Head of caudate nucleus (tissue), 42 donors: ENCODE data around the gene SLC25A28.

Experiments used
- DNase-seq, 42 donors: peaks; one replicate each; pipeline versions ENCODE4 v3.0.0 to v3.0.0-alpha.2; 2020 to 2021; ENCODE audit warnings: mixed read lengths in 7 of 42
- intact Hi-C: fragments of 100-400 bp; cut with DNase I; formaldehyde crosslinking; loops from one replicate; pipeline ENCODE4 v1.15.0; 2022

The SLC25A28 gene

GRCh38 chr10:99619851-99620710 lies at the start of gene SLC25A28:
Gene SLC25A28 (minus strand): TSS chr10:99620439. CDS start chr10:99620335, 104 bp downstream.
- DNase-seq, result peak in 41 of 42 donors; percentile 10 to 99 (median 96)
- intact Hi-C loops, result loop anchor here (2.0 to 5.0 kb wide), 2 partner anchors 112 to 189 kb away; partner anchors contain the start of genes COX15, CUTC and GOT1

- DNase-seq, result no peak
- intact Hi-C loops, result no loop called here
These were observed 47.0 kb upstream of the SLC25A28 start for GRCh38 chr10:99667108-99667751.

- intact Hi-C loops, result no loop called here
- DNase-seq, result no peak
These were observed 45.1 kb upstream of the SLC25A28 start for GRCh38 chr10:99665304-99665703.

GRCh38 chr10:99661377-99661763 lies 41.1 kb upstream of the SLC25A28 start:
- intact Hi-C loops, result no loop called here
- DNase-seq, result no peak

GRCh38 chr10:99660662-99661376 lies 40.6 kb upstream of the SLC25A28 start:
- intact Hi-C loops, result no loop called here
- DNase-seq, result no peak

- DNase-seq, result peak in 5 of 42 donors; percentile 3 to 16 (median 10)
These were observed 39.7 kb upstream of the SLC25A28 start for GRCh38 chr10:99659868-99660366.

GRCh38 chr10:99659031-99659867 lies 39.0 kb upstream of the SLC25A28 start, which contains the start of gene ENTPD7:
Gene ENTPD7 (plus strand): TSS chr10:99659509. CDS start chr10:99659957, 448 bp downstream.
- intact Hi-C loops, result no loop called here
- DNase-seq, result peak; percentile 78 to 98 (median 93)

More at GRCh38 chr10:99659868-99660366, 39.7 kb upstream of the SLC25A28 start:
- intact Hi-C loops, result no loop called here

- peak in 33 of 42 donors; percentile 0 to 50 (median 16) for DNase-seq
- intact Hi-C loops, result no loop called here
These were observed 38.4 kb upstream of the SLC25A28 start for GRCh38 chr10:99658622-99659030.

- intact Hi-C loops, result no loop called here
- no peak for DNase-seq
These were observed 36.2 kb upstream of the SLC25A28 start for GRCh38 chr10:99656199-99657064.

GRCh38 chr10:99654390-99655175 lies 34.3 kb upstream of the SLC25A28 start:
- no peak for DNase-seq
- intact Hi-C loops, result no loop called here

- DNase-seq, result no peak
- intact Hi-C loops, result no loop called here
These were observed 32.7 kb upstream of the SLC25A28 start for GRCh38 chr10:99652800-99653390.

- DNase-seq, result no peak
- intact Hi-C loops, result no loop called here
These were observed 28.5 kb upstream of the SLC25A28 start for GRCh38 chr10:99648717-99649116.

GRCh38 chr10:99647601-99648151 lies 27.4 kb upstream of the SLC25A28 start:
- no peak for DNase-seq
- intact Hi-C loops, result no loop called here

- intact Hi-C loops, result no loop called here
- DNase-seq, result no peak
These were observed 13.6 kb upstream of the SLC25A28 start for GRCh38 chr10:99633832-99634231.

GRCh38 chr10:99631496-99631895 lies 11.3 kb upstream of the SLC25A28 start:
- intact Hi-C loops, result no loop called here
- no peak for DNase-seq

GRCh38 chr10:99630991-99631390 lies 10.8 kb upstream of the SLC25A28 start:
- intact Hi-C loops, result no loop called here
- no peak for DNase-seq
